Jurkat, Clone E6-1 (cell line): Measurements from ENCODE around the gene UXT.
A peak's percentile ranks its signal among the peaks of the same experiment; 100 is the strongest.
"Not testable (repeated sequence)": the region's sequence is repeated elsewhere in the genome, so short reads cannot be mapped to it uniquely, and the experiment has no call there.

ENCODE experiments used
- DNase-seq: peaks from one replicate; pipeline ENCODE4 v3.0.0-alpha.2; 2011; ENCODE audit warnings: low read depth, low spot score
- H3K4me3 ChIP-seq: 2 replicates; pipeline ENCODE4 v1.5.1; 2011; ENCODE audit warnings: mild to moderate bottlenecking, low read length, control low read depth, moderate library complexity

The UXT gene

GRCh38 chrX:47621851-47622250 lies 37.1 kb downstream of the UXT start:
- DNase-seq, result no peak
- H3K4me3 ChIP-seq, result no peak overlapping the region

GRCh38 chrX:47620303-47620685 lies 38.7 kb downstream of the UXT start:
- DNase-seq, result no peak
- no peak overlapping the region for H3K4me3 ChIP-seq

GRCh38 chrX:47619486-47620302 lies 39.3 kb downstream of the UXT start, which contains the start of gene SYN1:
Gene SYN1 (minus strand): TSS chrX:47619857. CDS start chrX:47619728, 129 bp downstream.
- DNase-seq, result peak; percentile 68
- peak within 1 kb of the TSS; percentile 46 for H3K4me3 ChIP-seq

- H3K4me3 ChIP-seq, result no peak overlapping the region
Measured at GRCh38 chrX:47618923-47619485, 40.0 kb downstream of the UXT start.

GRCh38 chrX:47614618-47615017 lies 44.4 kb downstream of the UXT start:
- no peak overlapping the region for H3K4me3 ChIP-seq
- no peak for DNase-seq

More at GRCh38 chrX:47618923-47619485, 40.0 kb downstream of the UXT start:
- no peak for DNase-seq

- DNase-seq, result no peak
Measured at GRCh38 chrX:47613082-47613481, 45.9 kb downstream of the UXT start.

GRCh38 chrX:47612418-47612817 lies 46.6 kb downstream of the UXT start:
- DNase-seq, result no peak
- H3K4me3 ChIP-seq, result no peak overlapping the region

More at GRCh38 chrX:47613082-47613481, 45.9 kb downstream of the UXT start:
- H3K4me3 ChIP-seq, result no peak overlapping the region

- H3K4me3 ChIP-seq, result no peak overlapping the region
- no peak for DNase-seq
Measured at GRCh38 chrX:47611926-47612325, 47.1 kb downstream of the UXT start.

GRCh38 chrX:47611489-47611888 lies 47.5 kb downstream of the UXT start:
- DNase-seq, result no peak
- no peak overlapping the region for H3K4me3 ChIP-seq

GRCh38 chrX:47610511-47610910 lies 48.5 kb downstream of the UXT start:
- DNase-seq, result no peak

GRCh38 chrX:47608130-47608810 lies 50.7 kb downstream of the UXT start:
- no peak overlapping the region for H3K4me3 ChIP-seq
- no peak for DNase-seq

More at GRCh38 chrX:47610511-47610910, 48.5 kb downstream of the UXT start:
- no peak overlapping the region for H3K4me3 ChIP-seq

GRCh38 chrX:47607091-47607490 lies 51.9 kb downstream of the UXT start:
- no peak for DNase-seq
- H3K4me3 ChIP-seq, result no peak overlapping the region

- no peak overlapping the region for H3K4me3 ChIP-seq
- DNase-seq, result no peak
Measured at GRCh38 chrX:47605024-47605423, 54.0 kb downstream of the UXT start.

- H3K4me3 ChIP-seq, DNase-seq: not testable (repeated sequence)
Measured at GRCh38 chrX:47603125-47603524, 55.9 kb downstream of the UXT start.
